CD4-positive, CD25-positive, alpha-beta regulatory T cell (primary cell): ENCODE data around the gene RPS6KL1. TPM values are rescaled to one million over a fixed set of nuclear protein-coding genes. Genes with fewer than 3 reads are reported as not detected.

ENCODE experiments used
- ATAC-seq, 2 donors: fragments of 150-1000 bp; cut with Tn5 transposase; one replicate each; pipeline ENCODE4 v1.10.0; 2021; ENCODE audit warnings: low read depth in 2 of 2, moderate number of reproducible peaks in 2 of 2, moderate library complexity in 1 of 2
- DNase-seq, 3 donors: peaks; one replicate each; pipeline versions ENCODE4 v3.0.0 to v3.0.0-alpha.2; 2012 to 2022; ENCODE audit warnings: mixed read lengths in 1 of 3
- H3K27ac ChIP-seq: one replicate; pipeline ENCODE4 v1.7.0; 2013; ENCODE audit warnings: mild to moderate bottlenecking, low read length; ENCODE audit not compliant: insufficient read depth, poor library complexity, severe bottlenecking
- H3K27me3 ChIP-seq: one replicate; pipeline ENCODE4 v1.7.0; 2013; ENCODE audit warnings: low read length; ENCODE audit not compliant: control insufficient read depth, insufficient read depth
- H3K36me3 ChIP-seq: one replicate; pipeline ENCODE4 v1.7.0; 2013; ENCODE audit warnings: mild to moderate bottlenecking, low read length, moderate library complexity; ENCODE audit not compliant: control insufficient read depth, insufficient read depth
- H3K4me1 ChIP-seq: 2 replicates; pipeline ENCODE4 v1.7.0; 2013; ENCODE audit warnings: mild to moderate bottlenecking, low read length; ENCODE audit not compliant: insufficient read depth, control insufficient read depth, poor library complexity, severe bottlenecking
- H3K4me3 ChIP-seq: one replicate; pipeline ENCODE4 v1.7.0; 2013; ENCODE audit warnings: low read depth, mild to moderate bottlenecking, low read length, moderate library complexity
- H3K9me3 ChIP-seq, 2 experiments: 1 replicate in 1 of 2; 2 replicates in 1 of 2; pipeline ENCODE4 v1.7.0; 2013; ENCODE audit warnings: low read length in 2 of 2, mild to moderate bottlenecking in 1 of 2, moderate library complexity in 1 of 2; ENCODE audit not compliant: control insufficient read depth in 2 of 2
- H3K27ac Mint-ChIP-seq, 3 donors: one replicate each; pipeline ENCODE4 v1.8.0; 2020 to 2022; ENCODE audit warnings: mild to moderate bottlenecking in 3 of 3, mixed read lengths in 3 of 3, moderate library complexity in 2 of 3
- H3K27me3 Mint-ChIP-seq: one replicate; pipeline ENCODE4 v1.8.0; 2022; ENCODE audit warnings: mild to moderate bottlenecking, mixed read lengths
- H3K36me3 Mint-ChIP-seq: one replicate; pipeline ENCODE4 v1.8.0; 2020; ENCODE audit warnings: mixed read lengths
- H3K4me1 Mint-ChIP-seq, 4 donors: one replicate each; pipeline ENCODE4 v1.8.0; 2020 to 2022; ENCODE audit warnings: mixed read lengths in 4 of 4, mild to moderate bottlenecking in 1 of 4
- H3K4me3 Mint-ChIP-seq, 4 donors: one replicate each; pipeline ENCODE4 v1.8.0; 2020 to 2022; ENCODE audit warnings: mild to moderate bottlenecking in 4 of 4, mixed read lengths in 4 of 4, moderate library complexity in 3 of 4
- H3K9me3 Mint-ChIP-seq, 7 donors: one replicate each; pipeline ENCODE4 v1.8.0; 2020 to 2022; ENCODE audit warnings: mixed read lengths in 7 of 7, mild to moderate bottlenecking in 3 of 7, moderate library complexity in 2 of 7
- polyA plus RNA-seq, 4 donors: library from polyadenylated mRNA; unstranded; fragments of 300-500 nt; fragmentation: Illumina TruSeq; gene quantifications; one replicate each; pipeline ENCODE4 v1.2.3, GENCODE V29; 2021
- total RNA-seq: library from RNA; stranded (reverse); gene quantifications from one replicate; pipeline ENCODE4 v1.2.3, GENCODE V29; 2022

RPS6KL1 gene
- total and polyA plus RNA-seq, 5 donors from 2014 or later: 0.27 to 4.5 (median 2.2) TPM

DNA sequence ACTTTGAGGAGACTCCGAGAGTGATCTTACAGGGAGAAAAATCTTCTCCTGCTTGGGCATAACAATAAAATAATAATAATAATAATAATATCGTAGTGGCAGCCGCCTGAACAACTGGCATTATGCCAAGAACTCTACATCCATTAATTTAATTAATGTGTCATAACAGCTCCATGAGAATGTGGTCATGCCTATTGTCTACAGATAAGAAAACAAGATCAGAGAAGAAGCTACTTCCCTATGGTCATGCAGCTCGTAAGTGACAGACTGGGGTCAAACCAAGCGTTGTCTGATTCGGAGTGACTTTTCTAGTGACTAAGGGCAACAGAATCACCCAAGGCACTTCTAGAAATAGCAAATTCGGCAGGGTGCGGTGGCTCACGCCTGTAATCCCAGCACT, 58.9 kb downstream of the RPS6KL1 start:
- Histone ChIP-seq H3K4me1 (peaks cover 19% of the 10 kb centered on the region), H3K4me3 (no peak overlapping the region), H3K27me3 (no peaks in the 10 kb centered on the region), H3K36me3 (no peaks in the 10 kb centered on the region), H3K9me3 (no peaks in the 10 kb centered on the region), H3K27ac (no peak overlapping the region)
- Mint-ChIP-seq H3K4me3 (no peak overlapping the region), H3K27me3 (no peaks in the 10 kb centered on the region), H3K9me3 (no peaks in the 10 kb centered on the region), H3K27ac (no peak overlapping the region), H3K4me1 (peaks cover 12 to 31% (median 20%) of the 10 kb centered on the region in 4 donors), H3K36me3 (no peaks in the 10 kb centered on the region)
- ATAC-seq: no peak
- DNase-seq: no peak

DNA sequence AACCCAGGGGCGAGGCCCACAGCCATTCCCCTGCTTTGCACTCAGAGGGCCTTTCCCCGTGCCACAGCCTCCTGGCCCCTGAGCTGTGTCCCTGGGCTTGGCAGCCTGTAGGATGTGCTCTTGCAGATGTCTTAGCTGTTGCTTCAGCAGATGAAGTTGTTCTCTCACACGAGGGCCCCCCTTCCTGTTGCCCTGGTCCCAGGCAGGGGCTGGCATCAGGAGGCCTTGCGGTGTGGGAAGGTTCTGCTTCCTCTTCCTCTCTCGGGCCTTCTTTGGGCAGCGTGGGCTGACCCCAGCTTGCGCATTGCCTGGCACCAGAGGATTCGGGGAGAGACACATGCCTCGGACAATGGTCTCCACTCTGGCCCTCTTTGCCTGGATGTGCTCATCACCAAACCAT, 59.8 kb downstream of the RPS6KL1 start:
- no peaks in the 10 kb centered on the region for H3K36me3 ChIP-seq
- ATAC-seq: no peak
- no peak for DNase-seq
- Mint-ChIP-seq H3K27ac (peak overlapping the region in 1 of 3 donors; percentile 47), H3K4me3 (no peak overlapping the region), H3K27me3 (no peaks in the 10 kb centered on the region), H3K9me3 (no peaks in the 10 kb centered on the region), H3K36me3 (no peaks in the 10 kb centered on the region), H3K4me1 (peaks cover 12 to 28% (median 20%) of the 10 kb centered on the region in 4 donors)
- no peaks in the 10 kb centered on the region for H3K9me3 ChIP-seq
- no peak overlapping the region for H3K27ac ChIP-seq
- H3K27me3 ChIP-seq: no peaks in the 10 kb centered on the region
- H3K4me3 ChIP-seq: no peak overlapping the region
- peaks cover 19% of the 10 kb centered on the region for H3K4me1 ChIP-seq

DNA sequence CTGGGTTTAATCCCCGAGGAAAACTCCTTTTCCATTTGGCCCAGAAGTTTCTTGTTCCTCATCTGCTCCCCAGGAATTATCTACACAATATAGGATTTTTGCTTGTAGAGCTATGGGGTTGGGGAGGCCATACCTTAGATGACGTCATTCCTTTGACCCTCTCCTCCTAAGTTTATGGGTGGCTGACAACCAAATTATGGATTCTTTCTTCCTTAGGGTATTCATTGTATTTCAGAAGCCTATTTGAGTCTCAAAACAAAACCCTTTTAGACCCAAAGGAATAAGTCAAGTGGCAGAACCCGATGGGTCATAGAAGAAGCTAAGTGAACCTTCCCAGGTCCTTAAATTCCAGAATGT, 61.3 kb downstream of the RPS6KL1 start:
- DNase-seq (no peak), ATAC-seq (no peak)
- Mint-ChIP-seq H3K27ac (no peak overlapping the region), H3K36me3 (peaks cover under 1% of the 10 kb centered on the region), H3K4me3 (no peak overlapping the region), H3K27me3 (no peaks in the 10 kb centered on the region), H3K9me3 (no peaks in the 10 kb centered on the region), H3K4me1 (peaks cover 4 to 14% (median 8%) of the 10 kb centered on the region in 4 donors)
- Histone ChIP-seq H3K27ac (no peak overlapping the region), H3K36me3 (no peaks in the 10 kb centered on the region), H3K27me3 (no peaks in the 10 kb centered on the region), H3K9me3 (no peaks in the 10 kb centered on the region), H3K4me3 (no peak overlapping the region), H3K4me1 (peaks cover 6% of the 10 kb centered on the region)

DNA sequence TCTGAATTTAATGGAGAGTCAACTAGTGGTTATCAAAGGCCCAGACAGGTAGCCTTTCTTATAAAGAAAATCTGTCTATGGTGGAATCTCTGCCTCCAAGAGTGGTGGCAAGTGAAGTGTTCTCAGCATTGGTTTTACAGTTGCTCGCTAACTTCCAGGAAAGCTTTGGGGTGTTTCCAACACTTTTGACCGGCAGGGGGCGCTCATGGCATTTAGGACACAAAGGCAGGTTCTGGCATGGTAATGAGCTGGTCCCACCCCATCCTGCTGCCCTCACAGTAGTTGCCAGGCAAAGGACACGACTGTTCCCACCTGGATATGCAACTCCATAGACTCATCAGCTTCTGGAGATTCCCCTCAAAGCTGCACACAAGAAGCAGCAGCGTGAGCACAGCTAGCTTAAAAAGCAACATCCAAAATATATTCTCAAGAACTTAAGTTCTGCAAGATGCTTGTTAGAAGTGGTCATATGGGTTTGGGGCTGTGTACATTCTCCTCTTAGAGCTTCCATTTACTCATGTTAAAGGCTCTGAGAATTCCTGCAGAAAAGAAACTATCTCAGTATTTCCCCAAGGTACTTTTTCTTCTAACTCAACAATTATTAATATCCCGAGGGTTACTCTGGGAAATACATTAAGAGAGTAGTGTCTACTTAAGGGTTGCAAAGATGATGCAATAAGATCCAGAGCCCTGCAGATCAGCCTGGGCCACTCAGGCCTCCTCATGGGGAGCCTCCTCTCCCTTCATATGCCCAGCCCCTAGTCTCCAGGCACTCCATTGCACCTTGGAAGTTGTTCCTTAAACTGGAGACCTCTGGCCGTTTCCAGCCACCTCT, 61.9 kb downstream of the RPS6KL1 start:
- DNase-seq (peak; percentile 77 to 89 (median 83)), ATAC-seq (peak; percentile 77 to 81)
- Mint-ChIP-seq H3K36me3 (peaks cover 3% of the 10 kb centered on the region), H3K27ac (peak overlapping the region in 1 of 3 donors; percentile 29), H3K9me3 (no peaks in the 10 kb centered on the region), H3K4me1 (peaks cover 0 to 10% (median 2%) of the 10 kb centered on the region in 4 donors), H3K27me3 (no peaks in the 10 kb centered on the region), H3K4me3 (no peak overlapping the region)
- Histone ChIP-seq H3K27ac (no peak overlapping the region), H3K27me3 (no peaks in the 10 kb centered on the region), H3K36me3 (no peaks in the 10 kb centered on the region), H3K4me1 (peaks cover 6% of the 10 kb centered on the region), H3K4me3 (no peak overlapping the region), H3K9me3 (no peaks in the 10 kb centered on the region)

DNA sequence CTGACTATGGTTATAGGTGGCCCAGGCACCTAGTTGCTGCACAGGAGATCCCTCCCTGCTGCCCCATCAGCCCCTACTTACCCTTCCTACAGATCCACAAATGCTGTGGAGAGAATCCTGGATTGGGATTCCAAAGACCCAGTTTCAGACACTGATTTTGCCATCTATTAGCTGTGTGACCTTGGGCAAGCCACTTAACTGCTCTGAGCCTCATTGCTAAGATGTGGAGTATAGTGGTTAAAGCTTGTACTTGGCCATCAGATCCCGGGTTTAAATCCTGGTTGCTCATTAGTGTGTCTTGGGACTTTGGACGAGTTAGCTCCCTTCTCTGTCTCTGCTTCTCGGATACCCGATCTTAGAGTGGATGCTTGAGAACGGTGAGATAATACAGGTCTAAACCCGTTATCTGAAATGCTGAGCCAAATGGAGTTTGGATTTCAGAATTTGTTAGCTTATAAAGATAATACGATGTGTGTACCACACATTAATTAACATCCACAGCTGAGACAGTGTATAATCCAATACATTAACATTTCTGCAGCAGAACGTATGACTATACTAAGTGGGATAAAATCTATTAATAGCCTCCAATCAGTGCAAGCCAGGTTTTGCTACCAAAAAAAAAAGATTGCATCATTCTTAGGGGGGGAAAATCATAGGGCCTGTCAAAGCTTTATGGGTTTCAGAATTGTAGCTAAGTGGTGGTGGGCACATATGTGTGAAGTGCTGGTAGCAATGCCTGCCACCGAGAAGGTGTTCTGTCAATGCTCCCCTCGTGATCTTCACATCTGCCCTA, 63.1 kb downstream of the RPS6KL1 start:
- no peaks in the 10 kb centered on the region for H3K9me3 ChIP-seq
- ATAC-seq: no peak
- H3K27me3 Mint-ChIP-seq: no peaks in the 10 kb centered on the region

DNA sequence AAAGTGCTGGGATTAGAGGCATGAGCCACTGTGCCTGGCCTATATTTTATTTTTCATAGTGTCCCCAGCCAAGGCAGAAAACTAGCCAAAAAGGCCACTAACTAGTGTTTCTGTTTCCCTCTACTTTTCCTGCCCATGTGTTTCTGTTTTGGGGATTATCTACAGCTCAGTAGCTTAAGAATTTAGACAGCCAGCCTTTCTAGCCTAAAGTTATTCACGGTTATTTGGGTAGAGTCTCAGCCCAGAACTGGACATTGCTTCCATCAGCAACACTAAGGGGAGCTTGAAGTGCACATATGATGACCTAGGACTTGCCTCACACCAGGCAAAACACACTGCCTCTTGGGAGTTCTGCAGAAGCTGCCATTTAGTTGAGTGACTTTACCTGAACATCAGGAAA, 65.0 kb downstream of the RPS6KL1 start:
- peaks cover 10% of the 10 kb centered on the region for H3K36me3 Mint-ChIP-seq
- peaks cover 5 to 29% (median 14%) of the 10 kb centered on the region in 4 donors for H3K4me1 Mint-ChIP-seq
- H3K27me3 ChIP-seq: no peaks in the 10 kb centered on the region
- H3K27ac Mint-ChIP-seq: no peak overlapping the region
- H3K9me3 ChIP-seq: no peaks in the 10 kb centered on the region
- no peak for DNase-seq
- no peak for ATAC-seq
- H3K4me3 Mint-ChIP-seq: no peak overlapping the region
- no peaks in the 10 kb centered on the region for H3K36me3 ChIP-seq
- H3K4me3 ChIP-seq: no peak overlapping the region
- H3K27me3 Mint-ChIP-seq: no peaks in the 10 kb centered on the region
- H3K4me1 ChIP-seq: peaks cover 17% of the 10 kb centered on the region
- no peaks in the 10 kb centered on the region for H3K9me3 Mint-ChIP-seq
- no peak overlapping the region for H3K27ac ChIP-seq

More for the DNA sequence above, 63.1 kb downstream of the RPS6KL1 start:
- Mint-ChIP-seq H3K36me3 (peaks cover 10% of the 10 kb centered on the region), H3K9me3 (no peaks in the 10 kb centered on the region), H3K4me1 (peaks cover 0 to 13% (median 3%) of the 10 kb centered on the region in 4 donors), H3K27ac (no peak overlapping the region), H3K4me3 (no peak overlapping the region)
- DNase-seq: no peak
- peaks cover 6% of the 10 kb centered on the region for H3K4me1 ChIP-seq
- no peak overlapping the region for H3K4me3 ChIP-seq
- H3K36me3 ChIP-seq: no peaks in the 10 kb centered on the region
- no peak overlapping the region for H3K27ac ChIP-seq
- H3K27me3 ChIP-seq: no peaks in the 10 kb centered on the region

DNA sequence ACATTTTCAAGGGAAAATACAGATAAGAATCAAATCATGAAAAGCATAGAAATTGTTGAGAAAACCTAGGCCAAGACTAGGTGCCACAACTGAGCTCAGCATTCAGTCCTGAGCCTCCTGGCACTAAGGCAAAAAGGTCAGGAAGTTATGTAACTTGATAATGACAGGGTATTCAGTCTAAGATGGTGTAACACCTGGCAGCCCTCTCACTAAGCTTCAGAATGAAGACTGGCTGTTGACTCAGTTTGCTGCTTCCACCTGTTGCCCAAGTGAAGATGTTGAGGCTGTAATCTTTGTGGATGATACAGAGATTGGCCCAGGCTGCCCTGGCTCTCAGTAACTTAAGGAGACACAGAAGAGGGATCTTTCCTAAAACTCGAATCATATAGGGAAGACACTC, 66.7 kb downstream of the RPS6KL1 start:
- Histone ChIP-seq H3K27me3 (no peaks in the 10 kb centered on the region), H3K27ac (no peak overlapping the region), H3K36me3 (no peaks in the 10 kb centered on the region), H3K4me1 (peaks cover 18% of the 10 kb centered on the region), H3K9me3 (no peaks in the 10 kb centered on the region), H3K4me3 (no peak overlapping the region)
- H3K36me3 Mint-ChIP-seq: peaks cover 10% of the 10 kb centered on the region
- no peak overlapping the region for H3K4me3 Mint-ChIP-seq
- no peak for DNase-seq
- peaks cover 9 to 39% (median 22%) of the 10 kb centered on the region in 4 donors for H3K4me1 Mint-ChIP-seq
- no peak for ATAC-seq
- H3K27ac Mint-ChIP-seq: peak overlapping the region in 1 of 3 donors; percentile 48
- no peaks in the 10 kb centered on the region for H3K27me3 Mint-ChIP-seq
- no peaks in the 10 kb centered on the region for H3K9me3 Mint-ChIP-seq
